Measurements from ENCODE around the gene OR5D16. TPM values are rescaled to one million over a fixed set of nuclear protein-coding genes. Genes with fewer than 3 reads are reported as not detected.
A peak's percentile ranks its signal among the peaks of the same experiment; 100 is the strongest.

Gene OR5D16
- not detected for total RNA-seq
- not detected for polyA plus RNA-seq

- Mint-ChIP-seq H3K4me3 (no peak within 1 kb of the TSS), H3K27me3 (no peaks in the 10 kb centered on the region), H3K9me3 (peaks cover 2 to 26% (median 18%) of the 10 kb centered on the region in 8 donors), H3K36me3 (no peaks in the 10 kb centered on the region), H3K27ac (peak within 1 kb of the TSS in 1 of 7 donors; percentile 22), H3K4me1 (no peaks in the 10 kb centered on the region)
- Histone ChIP-seq H3K36me3 (ENCODE audit: insufficient read depth, low read length) (no peaks in the 10 kb centered on the region), H3K27ac (ENCODE audit: low read depth, low read length) (no peak within 1 kb of the TSS), H3K4me1 (ENCODE audit: insufficient read depth, low read length) (no peaks in the 10 kb centered on the region), H3K9me3 (ENCODE audit: control insufficient read depth in 1 of 2, low read length in 2 of 2) (no peaks in the 10 kb centered on the region), H3K4me3 (ENCODE audit: low read length in 2 of 2) (no peak within 1 kb of the TSS), H3K27me3 (ENCODE audit: insufficient read depth, low read length) (no peaks in the 10 kb centered on the region)
- no peak for DNase-seq
- ChIA-PET POLR2A (ENCODE audit: partially characterized antibody) (no interaction called here), CTCF (ENCODE audit: partially characterized antibody) (no interaction called here)
- intact Hi-C loops (cut with micrococcal nuclease), result no loop called here
These were observed at the start of gene OR5D16 for GRCh38 chr11:55838452-55838851. OR5D16 (plus strand) TSS chr11:55838752; CDS start chr11:55838752, 0 bp downstream.

GRCh38 chr11:55791606-55792005, 46.9 kb upstream of the OR5D16 start:
- DNase-seq, result no peak
- no peaks in the 10 kb centered on the region for H3K9me3 ChIP-seq (ENCODE audit: control insufficient read depth in 1 of 2, low read length in 2 of 2)
- Mint-ChIP-seq H3K36me3 (no peaks in the 10 kb centered on the region), H3K9me3 (peaks cover 7 to 16% (median 11%) of the 10 kb centered on the region in 8 donors), H3K27ac (no peak overlapping the region), H3K4me1 (no peaks in the 10 kb centered on the region), H3K27me3 (no peaks in the 10 kb centered on the region), H3K4me3 (no peak overlapping the region)
- H3K27ac ChIP-seq (ENCODE audit: low read depth, low read length), result no peak overlapping the region
- H3K4me1 ChIP-seq (ENCODE audit: insufficient read depth, low read length), result no peaks in the 10 kb centered on the region
- no peaks in the 10 kb centered on the region for H3K36me3 ChIP-seq (ENCODE audit: insufficient read depth, low read length)
- H3K4me3 ChIP-seq (ENCODE audit: low read length in 2 of 2), result no peak overlapping the region
- CTCF ChIA-PET (ENCODE audit: partially characterized antibody), result no interaction called here
- POLR2A ChIA-PET (ENCODE audit: partially characterized antibody), result no interaction called here
- intact Hi-C loops (cut with micrococcal nuclease), result no loop called here
- H3K27me3 ChIP-seq (ENCODE audit: insufficient read depth, low read length), result no peaks in the 10 kb centered on the region

- H3K4me1 ChIP-seq (ENCODE audit: insufficient read depth, low read length), result no peaks in the 10 kb centered on the region
- H3K4me3 Mint-ChIP-seq, result no peak overlapping the region
- intact Hi-C loops (cut with micrococcal nuclease), result no loop called here
- no peak overlapping the region for H3K27ac ChIP-seq (ENCODE audit: low read depth, low read length)
- H3K36me3 Mint-ChIP-seq, result no peaks in the 10 kb centered on the region
- no peaks in the 10 kb centered on the region for H3K27me3 Mint-ChIP-seq
- H3K27ac Mint-ChIP-seq, result no peak overlapping the region
- DNase-seq, result no peak
- H3K9me3 ChIP-seq (ENCODE audit: control insufficient read depth in 1 of 2, low read length in 2 of 2), result no peaks in the 10 kb centered on the region
- peaks cover 4 to 14% (median 9%) of the 10 kb centered on the region in 8 donors for H3K9me3 Mint-ChIP-seq
- no peak overlapping the region for H3K4me3 ChIP-seq (ENCODE audit: low read length in 2 of 2)
- ChIA-PET POLR2A (ENCODE audit: partially characterized antibody) (no interaction called here), CTCF (ENCODE audit: partially characterized antibody) (no interaction called here)
- H3K27me3 ChIP-seq (ENCODE audit: insufficient read depth, low read length), result no peaks in the 10 kb centered on the region
- H3K4me1 Mint-ChIP-seq, result no peaks in the 10 kb centered on the region
- no peaks in the 10 kb centered on the region for H3K36me3 ChIP-seq (ENCODE audit: insufficient read depth, low read length)
These were observed 45.2 kb upstream of the OR5D16 start for GRCh38 chr11:55793321-55793720.

DNA sequence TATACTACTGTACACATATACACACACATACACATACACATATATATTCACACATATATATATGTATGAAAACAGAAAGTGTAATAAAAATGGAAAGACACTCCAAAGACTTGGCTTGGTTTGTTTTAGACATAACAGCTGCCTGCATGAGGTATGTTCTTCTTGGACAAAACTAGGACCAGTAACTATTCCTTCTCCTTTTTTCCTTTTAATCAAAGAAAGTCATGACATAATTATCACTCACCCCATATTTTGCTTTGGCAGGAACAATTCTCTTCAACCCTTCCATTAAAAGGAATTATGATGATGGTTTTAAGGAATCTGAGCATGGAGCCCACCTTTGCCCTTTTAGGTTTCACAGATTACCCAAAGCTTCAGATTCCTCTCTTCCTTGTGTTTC, 43.3 kb upstream of the OR5D16 start, which contains the start of gene OR5D14:
TSS of gene OR5D14 (plus strand) at position 301 of the 400 bp plus-strand sequence. CDS start at position 301, 0 bp downstream.
- CTCF ChIA-PET (ENCODE audit: partially characterized antibody), result no interaction called here
- Mint-ChIP-seq H3K27me3 (no peaks in the 10 kb centered on the region), H3K36me3 (no peaks in the 10 kb centered on the region), H3K4me3 (no peak within 1 kb of the TSS), H3K27ac (no peak within 1 kb of the TSS), H3K4me1 (no peaks in the 10 kb centered on the region), H3K9me3 (peaks cover 7 to 22% (median 17%) of the 10 kb centered on the region in 8 donors)
- H3K4me1 ChIP-seq (ENCODE audit: insufficient read depth, low read length), result no peaks in the 10 kb centered on the region
- H3K9me3 ChIP-seq (ENCODE audit: control insufficient read depth in 1 of 2, low read length in 2 of 2), result no peaks in the 10 kb centered on the region
- intact Hi-C loops (cut with micrococcal nuclease), result no loop called here
- DNase-seq, result no peak
- H3K36me3 ChIP-seq (ENCODE audit: insufficient read depth, low read length), result no peaks in the 10 kb centered on the region
- no peak within 1 kb of the TSS for H3K4me3 ChIP-seq (ENCODE audit: low read length in 2 of 2)
- H3K27me3 ChIP-seq (ENCODE audit: insufficient read depth, low read length), result no peaks in the 10 kb centered on the region
- POLR2A ChIA-PET (ENCODE audit: partially characterized antibody), result no interaction called here
- H3K27ac ChIP-seq (ENCODE audit: low read depth, low read length), result no peak within 1 kb of the TSS

DNA sequence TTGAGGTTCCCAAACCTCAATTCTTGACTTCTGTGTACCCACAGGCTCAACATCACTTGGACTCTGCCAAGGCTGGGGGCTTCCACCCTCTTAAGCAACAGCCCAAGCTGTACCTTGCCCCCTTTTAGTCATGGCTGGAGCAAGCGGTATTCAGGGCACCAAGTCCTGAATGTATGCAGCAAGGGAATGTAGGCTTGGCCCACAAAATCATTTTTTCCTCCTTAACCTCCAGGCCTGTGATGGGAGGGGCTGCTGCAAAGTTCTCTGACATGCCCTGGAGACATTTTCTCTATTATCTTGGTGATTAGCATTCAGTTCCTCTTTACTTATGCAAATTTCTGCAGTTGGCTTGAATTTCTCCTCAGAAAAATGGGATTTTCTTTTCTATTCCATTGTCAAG, 32.3 kb upstream of the OR5D16 start:
- no peak overlapping the region for H3K27ac ChIP-seq (ENCODE audit: low read depth, low read length)
- H3K9me3 ChIP-seq (ENCODE audit: control insufficient read depth in 1 of 2, low read length in 2 of 2), result peaks cover 0 to 11% of the 10 kb centered on the region in 2 donors
- H3K4me3 Mint-ChIP-seq, result no peak overlapping the region
- H3K27me3 ChIP-seq (ENCODE audit: insufficient read depth, low read length), result no peaks in the 10 kb centered on the region
- H3K4me1 ChIP-seq (ENCODE audit: insufficient read depth, low read length), result no peaks in the 10 kb centered on the region
- no peak for DNase-seq
- no peaks in the 10 kb centered on the region for H3K27me3 Mint-ChIP-seq
- CTCF ChIA-PET (ENCODE audit: partially characterized antibody), result no interaction called here
- intact Hi-C loops (cut with micrococcal nuclease), result no loop called here
- H3K4me1 Mint-ChIP-seq, result no peaks in the 10 kb centered on the region
- no peak overlapping the region for H3K27ac Mint-ChIP-seq
- H3K36me3 ChIP-seq (ENCODE audit: insufficient read depth, low read length), result no peaks in the 10 kb centered on the region
- POLR2A ChIA-PET (ENCODE audit: partially characterized antibody), result no interaction called here
- H3K36me3 Mint-ChIP-seq, result no peaks in the 10 kb centered on the region
- no peak overlapping the region for H3K4me3 ChIP-seq (ENCODE audit: low read length in 2 of 2)
- H3K9me3 Mint-ChIP-seq, result peaks cover 9 to 36% (median 27%) of the 10 kb centered on the region in 8 donors

DNA sequence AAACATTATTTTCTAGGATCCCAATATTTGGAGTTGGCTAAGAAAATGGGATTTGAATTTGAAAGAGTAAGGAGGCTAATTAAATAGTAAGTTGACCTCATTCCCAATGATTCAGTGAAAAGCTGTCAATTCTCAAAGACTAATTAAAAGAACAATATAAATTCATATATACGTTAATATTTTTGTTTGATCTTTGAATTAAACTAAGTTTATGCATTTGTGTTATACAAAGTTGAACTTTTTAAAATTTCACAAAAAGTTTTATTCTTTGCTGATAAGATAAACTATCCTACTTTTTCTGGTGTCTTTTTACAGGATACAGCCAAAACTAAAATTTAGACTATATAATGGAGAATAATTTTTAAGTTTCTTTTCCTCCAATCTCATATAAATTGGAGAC, 27.5 kb upstream of the OR5D16 start, which contains the start of gene OR5L1:
TSS of gene OR5L1 (plus strand) at position 301 of the 400 bp plus-strand sequence. CDS start 100 bp downstream, outside the sequence.
- Mint-ChIP-seq H3K9me3 (peaks cover 12 to 39% (median 23%) of the 10 kb centered on the region in 8 donors), H3K4me1 (no peaks in the 10 kb centered on the region), H3K27me3 (no peaks in the 10 kb centered on the region), H3K36me3 (no peaks in the 10 kb centered on the region), H3K4me3 (no peak within 1 kb of the TSS), H3K27ac (peak within 1 kb of the TSS in 1 of 7 donors; percentile 54)
- H3K9me3 ChIP-seq (ENCODE audit: control insufficient read depth in 1 of 2, low read length in 2 of 2), result peaks cover 0 to 11% of the 10 kb centered on the region in 2 donors
- no peaks in the 10 kb centered on the region for H3K36me3 ChIP-seq (ENCODE audit: insufficient read depth, low read length)
- no peak within 1 kb of the TSS for H3K27ac ChIP-seq (ENCODE audit: low read depth, low read length)
- POLR2A ChIA-PET (ENCODE audit: partially characterized antibody), result no interaction called here
- no peak for DNase-seq
- H3K4me3 ChIP-seq (ENCODE audit: low read length in 2 of 2), result no peak within 1 kb of the TSS
- CTCF ChIA-PET (ENCODE audit: partially characterized antibody), result no interaction called here
- no peaks in the 10 kb centered on the region for H3K4me1 ChIP-seq (ENCODE audit: insufficient read depth, low read length)
- intact Hi-C loops (cut with micrococcal nuclease), result no loop called here
- H3K27me3 ChIP-seq (ENCODE audit: insufficient read depth, low read length), result no peaks in the 10 kb centered on the region

GRCh38 chr11:55819330-55819729, 19.2 kb upstream of the OR5D16 start, which contains the start of gene OR5D18:
OR5D18 (plus strand) TSS chr11:55819630; CDS start chr11:55819630, 0 bp downstream.
- H3K4me3 Mint-ChIP-seq, result no peak within 1 kb of the TSS
- DNase-seq, result no peak
- no peaks in the 10 kb centered on the region for H3K27me3 Mint-ChIP-seq
- H3K36me3 Mint-ChIP-seq, result no peaks in the 10 kb centered on the region
- H3K27ac Mint-ChIP-seq, result no peak within 1 kb of the TSS
- Histone ChIP-seq H3K4me1 (ENCODE audit: insufficient read depth, low read length) (no peaks in the 10 kb centered on the region), H3K4me3 (ENCODE audit: low read length in 2 of 2) (no peak within 1 kb of the TSS), H3K27ac (ENCODE audit: low read depth, low read length) (no peak within 1 kb of the TSS), H3K27me3 (ENCODE audit: insufficient read depth, low read length) (no peaks in the 10 kb centered on the region), H3K9me3 (ENCODE audit: control insufficient read depth in 1 of 2, low read length in 2 of 2) (no peaks in the 10 kb centered on the region), H3K36me3 (ENCODE audit: insufficient read depth, low read length) (no peaks in the 10 kb centered on the region)
- POLR2A ChIA-PET (ENCODE audit: partially characterized antibody), result no interaction called here
- CTCF ChIA-PET (ENCODE audit: partially characterized antibody), result no interaction called here
- H3K4me1 Mint-ChIP-seq, result no peaks in the 10 kb centered on the region
- intact Hi-C loops (cut with micrococcal nuclease), result no loop called here
- peaks cover 8 to 44% (median 27%) of the 10 kb centered on the region in 8 donors for H3K9me3 Mint-ChIP-seq

- H3K27me3 Mint-ChIP-seq, result no peaks in the 10 kb centered on the region
- Histone ChIP-seq H3K27ac (ENCODE audit: low read depth, low read length) (no peak within 1 kb of the TSS), H3K4me3 (ENCODE audit: low read length in 2 of 2) (no peak within 1 kb of the TSS), H3K36me3 (ENCODE audit: insufficient read depth, low read length) (no peaks in the 10 kb centered on the region), H3K9me3 (ENCODE audit: control insufficient read depth in 1 of 2, low read length in 2 of 2) (no peaks in the 10 kb centered on the region), H3K4me1 (ENCODE audit: insufficient read depth, low read length) (no peaks in the 10 kb centered on the region), H3K27me3 (ENCODE audit: insufficient read depth, low read length) (no peaks in the 10 kb centered on the region)
- CTCF ChIA-PET (ENCODE audit: partially characterized antibody), result no interaction called here
- no peak within 1 kb of the TSS for H3K27ac Mint-ChIP-seq
- H3K9me3 Mint-ChIP-seq, result peaks cover 2 to 22% (median 7%) of the 10 kb centered on the region in 8 donors
- POLR2A ChIA-PET (ENCODE audit: partially characterized antibody), result no interaction called here
- DNase-seq, result no peak
- H3K36me3 Mint-ChIP-seq, result no peaks in the 10 kb centered on the region
- intact Hi-C loops (cut with micrococcal nuclease), result no loop called here
- H3K4me3 Mint-ChIP-seq, result no peak within 1 kb of the TSS
- H3K4me1 Mint-ChIP-seq, result no peaks in the 10 kb centered on the region
These were observed 11.6 kb upstream of the OR5D16 start, which contains the start of gene OR5L2 for GRCh38 chr11:55826919-55827318. OR5L2 (plus strand) TSS chr11:55827219; CDS start chr11:55827219, 0 bp downstream.
